ENCODE measurements around the gene MYH6.

DNA sequence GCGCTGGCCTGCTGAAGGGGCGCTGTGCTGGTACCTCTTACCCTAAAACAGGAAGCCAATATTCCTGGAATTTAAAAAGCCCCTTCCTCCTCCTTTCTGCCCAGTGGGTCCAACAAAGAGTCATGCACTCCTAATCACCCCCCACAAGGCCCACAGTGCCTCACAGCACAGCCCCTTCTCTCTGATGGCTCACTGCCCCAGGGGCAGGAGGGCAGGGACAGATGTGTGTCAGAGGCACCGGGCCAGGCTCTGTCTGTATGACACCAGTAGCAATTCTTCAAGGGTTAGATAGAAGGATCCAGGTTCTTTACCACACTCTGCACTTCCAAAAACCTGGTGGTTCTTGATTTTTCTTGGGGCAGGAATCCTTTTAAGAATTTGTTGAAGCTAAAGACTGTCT, 8.9 kb downstream of the MYH6 start:
- TF ChIP-seq, protein P1, sequence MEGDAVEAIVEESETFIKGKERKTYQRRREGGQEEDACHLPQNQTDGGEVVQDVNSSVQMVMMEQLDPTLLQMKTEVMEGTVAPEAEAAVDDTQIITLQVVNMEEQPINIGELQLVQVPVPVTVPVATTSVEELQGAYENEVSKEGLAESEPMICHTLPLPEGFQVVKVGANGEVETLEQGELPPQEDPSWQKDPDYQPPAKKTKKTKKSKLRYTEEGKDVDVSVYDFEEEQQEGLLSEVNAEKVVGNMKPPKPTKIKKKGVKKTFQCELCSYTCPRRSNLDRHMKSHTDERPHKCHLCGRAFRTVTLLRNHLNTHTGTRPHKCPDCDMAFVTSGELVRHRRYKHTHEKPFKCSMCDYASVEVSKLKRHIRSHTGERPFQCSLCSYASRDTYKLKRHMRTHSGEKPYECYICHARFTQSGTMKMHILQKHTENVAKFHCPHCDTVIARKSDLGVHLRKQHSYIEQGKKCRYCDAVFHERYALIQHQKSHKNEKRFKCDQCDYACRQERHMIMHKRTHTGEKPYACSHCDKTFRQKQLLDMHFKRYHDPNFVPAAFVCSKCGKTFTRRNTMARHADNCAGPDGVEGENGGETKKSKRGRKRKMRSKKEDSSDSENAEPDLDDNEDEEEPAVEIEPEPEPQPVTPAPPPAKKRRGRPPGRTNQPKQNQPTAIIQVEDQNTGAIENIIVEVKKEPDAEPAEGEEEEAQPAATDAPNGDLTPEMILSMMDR (IDR thresholded peaks at IDR 0.05) = no peak
- TF ChIP-seq EZH2 (IDR thresholded peaks at IDR 0.05; ENCODE audit: borderline replicate concordance, insufficient read depth, low read depth, low read length, poor library complexity, severe bottlenecking) = no peak
